ENCODE measurements around the gene TRIM2.

The TRIM2 gene

GRCh38 chr4:153261914-153262313 is 57.7 kb downstream of the TRIM2 start:
- H3K4me3 ChIP-seq (IDR thresholded peaks at IDR 0.05; ENCODE audit: insufficient read depth, low read depth, low read length) = no peak overlapping the region
- H3K9ac ChIP-seq = no peak overlapping the region
- no peak overlapping the region for H2AFZ ChIP-seq (ENCODE audit: low read depth)
- no peaks in the 10 kb centered on the region for H4K20me1 ChIP-seq (ENCODE audit: insufficient read depth)
- no peak overlapping the region for H3K27ac ChIP-seq
- no peak overlapping the region for H3K4me2 ChIP-seq
- H3K4me1 ChIP-seq (ENCODE audit: low read depth, poor library complexity, severe bottlenecking) = peaks cover 14% of the 10 kb centered on the region
- no peak for TF ChIP-seq CTCF (conservative IDR thresholded peaks at IDR 0.05; ENCODE audit: low read depth, low read length)
- no peaks in the 10 kb centered on the region for H3K79me2 ChIP-seq (ENCODE audit: insufficient read depth, low read depth)
- no peaks in the 10 kb centered on the region for H3K36me3 ChIP-seq (ENCODE audit: insufficient read depth)
- no peaks in the 10 kb centered on the region for H3K27me3 ChIP-seq (ENCODE audit: insufficient read depth, low read depth)

- H3K9ac ChIP-seq = no peak overlapping the region
- no peak for TF ChIP-seq CTCF (conservative IDR thresholded peaks at IDR 0.05; ENCODE audit: low read depth, low read length)
- H3K36me3 ChIP-seq (ENCODE audit: insufficient read depth) = no peaks in the 10 kb centered on the region
- H3K4me1 ChIP-seq (ENCODE audit: low read depth, poor library complexity, severe bottlenecking) = no peaks in the 10 kb centered on the region
- no peak overlapping the region for H3K27ac ChIP-seq
- no peak overlapping the region for H3K4me3 ChIP-seq (IDR thresholded peaks at IDR 0.05; ENCODE audit: insufficient read depth, low read depth, low read length)
- no peaks in the 10 kb centered on the region for H4K20me1 ChIP-seq (ENCODE audit: insufficient read depth)
- no peaks in the 10 kb centered on the region for H3K79me2 ChIP-seq (ENCODE audit: insufficient read depth, low read depth)
- no peak overlapping the region for H2AFZ ChIP-seq (ENCODE audit: low read depth)
- no peak overlapping the region for H3K4me2 ChIP-seq
- H3K27me3 ChIP-seq (ENCODE audit: insufficient read depth, low read depth) = no peaks in the 10 kb centered on the region
Measured at GRCh38 chr4:153265306-153266047, 61.2 kb downstream of the TRIM2 start.

GRCh38 chr4:153266988-153267387 is 62.7 kb downstream of the TRIM2 start:
- Histone ChIP-seq H3K4me3 (IDR thresholded peaks at IDR 0.05; ENCODE audit: insufficient read depth, low read depth, low read length) (no peak overlapping the region), H2AFZ (ENCODE audit: low read depth) (no peak overlapping the region), H3K36me3 (ENCODE audit: insufficient read depth) (no peaks in the 10 kb centered on the region), H3K27me3 (ENCODE audit: insufficient read depth, low read depth) (no peaks in the 10 kb centered on the region), H3K4me1 (ENCODE audit: low read depth, poor library complexity, severe bottlenecking) (no peaks in the 10 kb centered on the region), H3K79me2 (ENCODE audit: insufficient read depth, low read depth) (no peaks in the 10 kb centered on the region), H3K27ac (no peak overlapping the region), H3K9ac (no peak overlapping the region), H3K4me2 (no peak overlapping the region), H4K20me1 (ENCODE audit: insufficient read depth) (no peaks in the 10 kb centered on the region)
- no peak for TF ChIP-seq CTCF (conservative IDR thresholded peaks at IDR 0.05; ENCODE audit: low read depth, low read length)

- Histone ChIP-seq H3K36me3 (ENCODE audit: insufficient read depth) (no peaks in the 10 kb centered on the region), H3K4me3 (IDR thresholded peaks at IDR 0.05; ENCODE audit: insufficient read depth, low read depth, low read length) (no peak overlapping the region), H4K20me1 (ENCODE audit: insufficient read depth) (no peaks in the 10 kb centered on the region), H2AFZ (ENCODE audit: low read depth) (no peak overlapping the region), H3K27ac (no peak overlapping the region), H3K4me2 (no peak overlapping the region), H3K27me3 (ENCODE audit: insufficient read depth, low read depth) (no peaks in the 10 kb centered on the region), H3K79me2 (ENCODE audit: insufficient read depth, low read depth) (no peaks in the 10 kb centered on the region), H3K4me1 (ENCODE audit: low read depth, poor library complexity, severe bottlenecking) (no peaks in the 10 kb centered on the region), H3K9ac (no peak overlapping the region)
- TF ChIP-seq CTCF (conservative IDR thresholded peaks at IDR 0.05; ENCODE audit: low read depth, low read length) = no peak
Measured at GRCh38 chr4:153267890-153268289, 63.6 kb downstream of the TRIM2 start.
